ENCODE results near the gene ZBED5.
"Not testable (repeated sequence)": the region's sequence is repeated elsewhere in the genome, so short reads cannot be mapped to it uniquely, and the experiment has no call there.

- TF ChIP-seq YY1 (IDR thresholded peaks at IDR 0.05; ENCODE audit: insufficient read depth, insufficient read length); SUZ12 (IDR thresholded peaks at IDR 0.05; ENCODE audit: extremely low read depth, insufficient read depth, insufficient read length): not testable (repeated sequence)
Measured at GRCh38 chr11:10890083-10890482, 32.2 kb upstream of the ZBED5 start.
